WTC11 (cell line): ENCODE measurements around the gene CCNL1. TPM values are rescaled to one million over a fixed set of nuclear protein-coding genes. Genes with fewer than 3 reads are reported as not detected.

Experiments
- ATAC-seq: fragments of 200-7000 bp; cut with Tn5 transposase; 2 replicates; pipeline ENCODE4 v1.10.0; 2021; ENCODE audit warnings: mild to moderate bottlenecking, moderate library complexity
- CTCF ChIA-PET: fragments of 300-600 bp; sonication (Branson Sonifier 250); formaldehyde crosslinking; loops from one replicate; lab custom pipeline; 2021; ENCODE audit warnings: antibody characterized with exemption; lab: Charles Lee
- POLR2A ChIA-PET: fragments of 350-600 bp; sonication (Branson Sonifier 250); formaldehyde crosslinking; loops from one replicate; lab custom pipeline; 2021; ENCODE audit warnings: antibody characterized with exemption; lab: Charles Lee
- DNase-seq: peaks from one replicate; pipeline ENCODE4 v3.0.0; 2021; ENCODE audit warnings: low spot score
- H3K27ac Mint-ChIP-seq: 2 replicates; pipeline ENCODE4 v1.8.0; 2021; ENCODE audit warnings: mixed read lengths
- H3K27me3 Mint-ChIP-seq: 2 replicates; pipeline ENCODE4 v1.8.0; 2021; ENCODE audit warnings: low read depth, mild to moderate bottlenecking, moderate library complexity, mixed read lengths
- H3K36me3 Mint-ChIP-seq: 2 replicates; pipeline ENCODE4 v1.8.0; 2021; ENCODE audit warnings: mixed read lengths
- H3K4me1 Mint-ChIP-seq: 2 replicates; pipeline ENCODE4 v1.8.0; 2022; ENCODE audit warnings: mixed read lengths
- H3K4me3 Mint-ChIP-seq: 2 replicates; pipeline ENCODE4 v1.8.0; 2021; ENCODE audit warnings: mild to moderate bottlenecking, moderate library complexity, mixed read lengths
- H3K9me3 Mint-ChIP-seq: 2 replicates; pipeline ENCODE4 v1.8.0; 2021; ENCODE audit warnings: mixed read lengths
- CREM ChIP-seq: sonication (generic); formaldehyde crosslinking; IDR thresholded peaks from 2 replicates; pipeline ENCODE4 v1.8.1; 2022; ENCODE audit warnings: mild to moderate bottlenecking, missing genetic modification reagents, moderate library complexity
- GRHL2 ChIP-seq: fragments of 250-450 bp; sonication (Bioruptor Pico); IDR thresholded peaks from 2 replicates; pipeline ENCODE4 v1.8.0; 2022; ENCODE audit warnings: mild to moderate bottlenecking, moderate library complexity; ENCODE audit not compliant: insufficient replicate concordance, severe bottlenecking
- JUN ChIP-seq: sonication (generic); formaldehyde crosslinking; IDR thresholded peaks from 2 replicates; pipeline ENCODE4 v1.8.0; 2023; ENCODE audit warnings: mild to moderate bottlenecking, missing genetic modification reagents
- KAT7 ChIP-seq: sonication (generic); formaldehyde crosslinking; IDR thresholded peaks from 2 replicates; pipeline ENCODE4 v1.8.1; 2023; ENCODE audit warnings: missing genetic modification reagents, mild to moderate bottlenecking, borderline replicate concordance
- NR3C1 ChIP-seq: sonication (generic); formaldehyde crosslinking; conservative IDR thresholded peaks from 2 replicates; pipeline ENCODE4 v1.8.1; 2023; ENCODE audit warnings: low read depth, mild to moderate bottlenecking, missing genetic modification reagents
- RORB ChIP-seq: fragments of 250-450 bp; sonication (Bioruptor Pico); IDR thresholded peaks from 2 replicates; pipeline ENCODE4 v1.9.0; 2021; ENCODE audit warnings: mild to moderate bottlenecking
- TEAD1 ChIP-seq: sonication (generic); formaldehyde crosslinking; IDR thresholded peaks from 2 replicates; pipeline ENCODE4 v1.8.0; 2022; ENCODE audit warnings: mild to moderate bottlenecking, missing genetic modification reagents
- ZBTB21 ChIP-seq: sonication (generic); formaldehyde crosslinking; IDR thresholded peaks from 2 replicates; pipeline ENCODE4 v1.8.1; 2023; ENCODE audit warnings: mild to moderate bottlenecking, missing genetic modification reagents, borderline replicate concordance
- ZNF416 ChIP-seq: fragments of 250-450 bp; sonication (Bioruptor Pico); IDR thresholded peaks from 2 replicates; pipeline ENCODE4 v1.9.0; 2021; ENCODE audit warnings: mild to moderate bottlenecking, inconsistent platforms
- total RNA-seq: library from RNA; stranded (reverse); gene quantifications from 3 replicates; pipeline ENCODE4 v1.2.3, GENCODE V29; 2021
- TF ChIP-seq, protein P1 (sequence below): fragments of 250-450 bp; sonication (Bioruptor Pico); IDR thresholded peaks from 2 replicates; pipeline ENCODE4 v1.8.0; 2021; ENCODE audit warnings: mild to moderate bottlenecking
- TF ChIP-seq, protein P2 (sequence below): sonication (generic); formaldehyde crosslinking; IDR thresholded peaks from 2 replicates; pipeline ENCODE4 v1.8.1; 2022; ENCODE audit warnings: low read depth, missing genetic modification reagents, borderline replicate concordance
- TF ChIP-seq, protein P3 (sequence below): sonication (generic); formaldehyde crosslinking; IDR thresholded peaks from 2 replicates; pipeline ENCODE4 v1.8.1; 2023; ENCODE audit warnings: mild to moderate bottlenecking, moderate library complexity, missing genetic modification reagents
- TF ChIP-seq, protein P4 (sequence below): sonication (generic); formaldehyde crosslinking; IDR thresholded peaks from 2 replicates; pipeline ENCODE4 v1.8.0; 2022; ENCODE audit warnings: mild to moderate bottlenecking, missing genetic modification reagents
- TF ChIP-seq, protein P5 (sequence below): sonication (generic); formaldehyde crosslinking; IDR thresholded peaks from 2 replicates; pipeline ENCODE4 v1.8.0; 2022; ENCODE audit warnings: mild to moderate bottlenecking, missing genetic modification reagents
- TF ChIP-seq, protein P6 (sequence below): sonication (generic); formaldehyde crosslinking; IDR thresholded peaks from 2 replicates; pipeline ENCODE4 v1.8.0; 2023; ENCODE audit warnings: missing genetic modification reagents
- TF ChIP-seq, protein P7 (sequence below): sonication (generic); formaldehyde crosslinking; IDR thresholded peaks from 2 replicates; pipeline ENCODE4 v1.8.1; 2023; ENCODE audit warnings: mild to moderate bottlenecking, missing genetic modification reagents, moderate library complexity

CCNL1 gene
- total RNA-seq, 1 experiment from 2014 or later = 79.6 TPM

DNA sequence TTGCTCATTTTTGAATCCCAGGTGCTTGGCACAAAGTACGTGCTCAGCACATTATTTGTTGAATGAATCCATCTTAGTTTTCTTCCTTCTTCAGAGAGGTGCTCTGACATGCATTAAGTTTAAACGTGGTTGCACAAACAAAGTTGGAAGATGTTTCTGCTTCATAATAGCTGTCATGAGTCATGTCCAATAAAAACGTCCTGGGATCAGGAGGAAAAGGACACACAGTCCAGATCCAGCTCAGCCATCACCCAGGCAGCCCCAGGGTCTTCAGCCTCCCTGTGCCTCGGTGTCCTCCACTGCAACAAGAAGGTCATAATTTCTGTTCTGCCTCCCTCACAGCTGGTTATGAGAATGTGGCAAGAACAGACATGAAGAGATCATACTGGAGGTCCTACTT, 55.4 kb downstream of the CCNL1 start (continued):
- TF ChIP-seq, protein P1, sequence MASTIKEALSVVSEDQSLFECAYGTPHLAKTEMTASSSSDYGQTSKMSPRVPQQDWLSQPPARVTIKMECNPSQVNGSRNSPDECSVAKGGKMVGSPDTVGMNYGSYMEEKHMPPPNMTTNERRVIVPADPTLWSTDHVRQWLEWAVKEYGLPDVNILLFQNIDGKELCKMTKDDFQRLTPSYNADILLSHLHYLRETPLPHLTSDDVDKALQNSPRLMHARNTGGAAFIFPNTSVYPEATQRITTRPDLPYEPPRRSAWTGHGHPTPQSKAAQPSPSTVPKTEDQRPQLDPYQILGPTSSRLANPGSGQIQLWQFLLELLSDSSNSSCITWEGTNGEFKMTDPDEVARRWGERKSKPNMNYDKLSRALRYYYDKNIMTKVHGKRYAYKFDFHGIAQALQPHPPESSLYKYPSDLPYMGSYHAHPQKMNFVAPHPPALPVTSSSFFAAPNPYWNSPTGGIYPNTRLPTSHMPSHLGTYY = no peak
- no peak for TF ChIP-seq GRHL2
- TF ChIP-seq TEAD1 (CRISPR knock-in tag) = no peak
- TF ChIP-seq, protein P2, sequence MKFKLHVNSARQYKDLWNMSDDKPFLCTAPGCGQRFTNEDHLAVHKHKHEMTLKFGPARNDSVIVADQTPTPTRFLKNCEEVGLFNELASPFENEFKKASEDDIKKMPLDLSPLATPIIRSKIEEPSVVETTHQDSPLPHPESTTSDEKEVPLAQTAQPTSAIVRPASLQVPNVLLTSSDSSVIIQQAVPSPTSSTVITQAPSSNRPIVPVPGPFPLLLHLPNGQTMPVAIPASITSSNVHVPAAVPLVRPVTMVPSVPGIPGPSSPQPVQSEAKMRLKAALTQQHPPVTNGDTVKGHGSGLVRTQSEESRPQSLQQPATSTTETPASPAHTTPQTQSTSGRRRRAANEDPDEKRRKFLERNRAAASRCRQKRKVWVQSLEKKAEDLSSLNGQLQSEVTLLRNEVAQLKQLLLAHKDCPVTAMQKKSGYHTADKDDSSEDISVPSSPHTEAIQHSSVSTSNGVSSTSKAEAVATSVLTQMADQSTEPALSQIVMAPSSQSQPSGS (CRISPR knock-in tag) = no peak
- TF ChIP-seq, protein P3, sequence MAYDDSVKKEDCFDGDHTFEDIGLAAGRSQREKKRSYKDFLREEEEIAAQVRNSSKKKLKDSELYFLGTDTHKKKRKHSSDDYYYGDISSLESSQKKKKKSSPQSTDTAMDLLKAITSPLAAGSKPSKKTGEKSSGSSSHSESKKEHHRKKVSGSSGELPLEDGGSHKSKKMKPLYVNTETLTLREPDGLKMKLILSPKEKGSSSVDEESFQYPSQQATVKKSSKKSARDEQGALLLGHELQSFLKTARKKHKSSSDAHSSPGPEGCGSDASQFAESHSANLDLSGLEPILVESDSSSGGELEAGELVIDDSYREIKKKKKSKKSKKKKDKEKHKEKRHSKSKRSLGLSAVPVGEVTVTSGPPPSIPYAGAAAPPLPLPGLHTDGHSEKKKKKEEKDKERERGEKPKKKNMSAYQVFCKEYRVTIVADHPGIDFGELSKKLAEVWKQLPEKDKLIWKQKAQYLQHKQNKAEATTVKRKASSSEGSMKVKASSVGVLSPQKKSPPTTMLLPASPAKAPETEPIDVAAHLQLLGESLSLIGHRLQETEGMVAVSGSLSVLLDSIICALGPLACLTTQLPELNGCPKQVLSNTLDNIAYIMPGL (CRISPR knock-in tag) = no peak
- no peak for TF ChIP-seq ZNF416

DNA sequence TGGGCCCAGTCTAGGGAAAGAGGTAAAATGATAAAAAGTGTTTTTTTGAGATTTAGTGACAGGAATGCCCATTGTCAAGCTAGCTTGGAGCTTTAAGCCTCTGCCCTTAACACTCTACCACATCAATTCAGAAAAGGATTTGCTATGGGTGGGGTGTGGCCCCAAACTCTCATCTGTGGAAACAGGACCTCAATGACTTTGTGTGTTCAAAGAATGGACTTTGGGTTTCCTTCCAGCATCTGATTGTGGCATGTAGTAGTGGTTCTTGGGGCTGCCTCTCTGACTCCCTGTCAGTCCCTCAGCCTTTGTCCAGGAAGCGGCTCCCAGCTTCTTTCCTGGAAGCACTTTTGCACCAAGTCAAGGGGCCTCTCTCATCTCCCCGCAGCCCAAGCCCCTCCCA, 56.1 kb downstream of the CCNL1 start:
- H3K9me3 Mint-ChIP-seq = no peaks in the 10 kb centered on the region
- no peak for DNase-seq
- no peak overlapping the region for H3K27ac Mint-ChIP-seq
- POLR2A ChIA-PET = interaction anchor here (1.1 kb wide), 1 partner anchor 15 kb away, joined by 6 read pairs; no protein-coding TSS in a partner anchor
- CTCF ChIA-PET = interaction anchor here (1.2 to 3.4 kb wide), 4 partner anchors 10 to 33 kb away, joined by 3 to 21 read pairs (median 4); no protein-coding TSS in a partner anchor
- H3K4me3 Mint-ChIP-seq = no peak overlapping the region
- no peaks in the 10 kb centered on the region for H3K27me3 Mint-ChIP-seq
- no peak for TF ChIP-seq KAT7
- TF ChIP-seq ZBTB21 = no peak
- TF ChIP-seq, protein P4, sequence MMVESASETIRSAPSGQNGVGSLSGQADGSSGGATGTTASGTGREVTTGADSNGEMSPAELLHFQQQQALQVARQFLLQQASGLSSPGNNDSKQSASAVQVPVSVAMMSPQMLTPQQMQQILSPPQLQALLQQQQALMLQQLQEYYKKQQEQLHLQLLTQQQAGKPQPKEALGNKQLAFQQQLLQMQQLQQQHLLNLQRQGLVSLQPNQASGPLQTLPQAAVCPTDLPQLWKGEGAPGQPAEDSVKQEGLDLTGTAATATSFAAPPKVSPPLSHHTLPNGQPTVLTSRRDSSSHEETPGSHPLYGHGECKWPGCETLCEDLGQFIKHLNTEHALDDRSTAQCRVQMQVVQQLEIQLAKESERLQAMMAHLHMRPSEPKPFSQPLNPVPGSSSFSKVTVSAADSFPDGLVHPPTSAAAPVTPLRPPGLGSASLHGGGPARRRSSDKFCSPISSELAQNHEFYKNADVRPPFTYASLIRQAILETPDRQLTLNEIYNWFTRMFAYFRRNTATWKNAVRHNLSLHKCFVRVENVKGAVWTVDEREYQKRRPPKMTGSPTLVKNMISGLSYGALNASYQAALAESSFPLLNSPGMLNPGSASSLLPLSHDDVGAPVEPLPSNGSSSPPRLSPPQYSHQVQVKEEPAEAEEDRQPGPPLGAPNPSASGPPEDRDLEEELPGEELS (CRISPR knock-in tag) = no peak
- no peak for TF ChIP-seq NR3C1 (CRISPR knock-in tag)
- TF ChIP-seq, protein P5, sequence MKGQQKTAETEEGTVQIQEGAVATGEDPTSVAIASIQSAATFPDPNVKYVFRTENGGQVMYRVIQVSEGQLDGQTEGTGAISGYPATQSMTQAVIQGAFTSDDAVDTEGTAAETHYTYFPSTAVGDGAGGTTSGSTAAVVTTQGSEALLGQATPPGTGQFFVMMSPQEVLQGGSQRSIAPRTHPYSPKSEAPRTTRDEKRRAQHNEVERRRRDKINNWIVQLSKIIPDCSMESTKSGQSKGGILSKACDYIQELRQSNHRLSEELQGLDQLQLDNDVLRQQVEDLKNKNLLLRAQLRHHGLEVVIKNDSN (CRISPR knock-in tag) = no peak
- no peak for TF ChIP-seq JUN (CRISPR knock-in tag)
- no peak for TF ChIP-seq CREM (CRISPR knock-in tag)
- TF ChIP-seq, protein P6, sequence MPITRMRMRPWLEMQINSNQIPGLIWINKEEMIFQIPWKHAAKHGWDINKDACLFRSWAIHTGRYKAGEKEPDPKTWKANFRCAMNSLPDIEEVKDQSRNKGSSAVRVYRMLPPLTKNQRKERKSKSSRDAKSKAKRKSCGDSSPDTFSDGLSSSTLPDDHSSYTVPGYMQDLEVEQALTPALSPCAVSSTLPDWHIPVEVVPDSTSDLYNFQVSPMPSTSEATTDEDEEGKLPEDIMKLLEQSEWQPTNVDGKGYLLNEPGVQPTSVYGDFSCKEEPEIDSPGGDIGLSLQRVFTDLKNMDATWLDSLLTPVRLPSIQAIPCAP (CRISPR knock-in tag) = no peak
- TF ChIP-seq RORB (CRISPR knock-in tag) = no peak
- TF ChIP-seq, protein P1 = no peak
- TF ChIP-seq, protein P7, sequence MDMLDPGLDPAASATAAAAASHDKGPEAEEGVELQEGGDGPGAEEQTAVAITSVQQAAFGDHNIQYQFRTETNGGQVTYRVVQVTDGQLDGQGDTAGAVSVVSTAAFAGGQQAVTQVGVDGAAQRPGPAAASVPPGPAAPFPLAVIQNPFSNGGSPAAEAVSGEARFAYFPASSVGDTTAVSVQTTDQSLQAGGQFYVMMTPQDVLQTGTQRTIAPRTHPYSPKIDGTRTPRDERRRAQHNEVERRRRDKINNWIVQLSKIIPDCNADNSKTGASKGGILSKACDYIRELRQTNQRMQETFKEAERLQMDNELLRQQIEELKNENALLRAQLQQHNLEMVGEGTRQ (CRISPR knock-in tag) = no peak
- H3K36me3 Mint-ChIP-seq = no peaks in the 10 kb centered on the region
- peaks cover 32% of the 10 kb centered on the region for H3K4me1 Mint-ChIP-seq
- ATAC-seq = no peak
